GM23338 (cell line): ENCODE measurements around the gene CDAN1. TPM values are rescaled to one million over a fixed set of nuclear protein-coding genes. Genes with fewer than 3 reads are reported as not detected.

Source experiments
- ATAC-seq: fragments of 200-7000 bp; cut with Tn5 transposase; 3 replicates; pipeline ENCODE4 v1.9.1; 2020
- DNase-seq: peaks from one replicate; pipeline ENCODE4 v3.0.0-alpha.2; 2015; ENCODE audit warnings: low spot score
- H2AFZ ChIP-seq: fragments of 200-600 bp; sonication (generic); 2 replicates; pipeline ENCODE4 v1.8.0; 2016; ENCODE audit warnings: antibody characterized with exemption, mild to moderate bottlenecking, moderate library complexity
- H3F3A ChIP-seq: fragments of 200-600 bp; sonication (generic); replicated peaks from 2 replicates; pipeline ENCODE4 v1.8.0; 2017; ENCODE audit warnings: antibody characterized with exemption, mixed run types, low read depth
- H3K27ac ChIP-seq: fragments of 200-600 bp; sonication (generic); 2 replicates; pipeline ENCODE4 v1.6.1; 2016; ENCODE audit warnings: low read depth
- H3K27me3 ChIP-seq: fragments of 200-600 bp; sonication (generic); 2 replicates; pipeline ENCODE4 v1.8.0; 2016; ENCODE audit warnings: mild to moderate bottlenecking, mixed run types, moderate library complexity; ENCODE audit not compliant: insufficient read depth
- H3K36me3 ChIP-seq: fragments of 200-600 bp; sonication (generic); 2 replicates; pipeline ENCODE4 v1.8.0; 2016; ENCODE audit warnings: mild to moderate bottlenecking; ENCODE audit not compliant: insufficient read depth
- H3K4me1 ChIP-seq: fragments of 200-600 bp; sonication (generic); 2 replicates; pipeline ENCODE4 v1.8.0; 2016; ENCODE audit warnings: mild to moderate bottlenecking, moderate library complexity; ENCODE audit not compliant: insufficient read depth
- H3K4me2 ChIP-seq: fragments of 200-600 bp; sonication (generic); 2 replicates; pipeline ENCODE4 v1.7.1; 2017; ENCODE audit warnings: mixed run types
- H3K4me3 ChIP-seq: fragments of 200-600 bp; sonication (generic); 2 replicates; pipeline ENCODE4 v1.6.1; 2016; ENCODE audit warnings: mixed run types
- H3K79me2 ChIP-seq: fragments of 200-600 bp; sonication (generic); replicated peaks from 2 replicates; pipeline ENCODE4 v1.8.0; 2017; ENCODE audit warnings: mild to moderate bottlenecking; ENCODE audit not compliant: insufficient read depth
- H3K9me2 ChIP-seq: fragments of 200-600 bp; sonication (generic); 2 replicates; pipeline ENCODE4 v1.8.0; 2017; ENCODE audit not compliant: insufficient read depth
- H4K20me1 ChIP-seq: fragments of 200-600 bp; sonication (generic); replicated peaks from 2 replicates; pipeline ENCODE4 v1.8.0; 2017; ENCODE audit warnings: mild to moderate bottlenecking; ENCODE audit not compliant: insufficient read depth
- H3K27ac Mint-ChIP-seq: 2 replicates; pipeline ENCODE4 v1.8.0; 2020; ENCODE audit warnings: inconsistent platforms, mild to moderate bottlenecking, moderate library complexity, mixed read lengths
- H3K27me3 Mint-ChIP-seq: 3 replicates; pipeline ENCODE4 v1.8.0; 2022; ENCODE audit warnings: low read depth, mild to moderate bottlenecking, moderate library complexity, mixed read lengths, inconsistent platforms; ENCODE audit not compliant: insufficient read depth, poor library complexity
- H3K36me3 Mint-ChIP-seq: 3 replicates; pipeline ENCODE4 v1.8.0; 2021; ENCODE audit warnings: low read depth, mild to moderate bottlenecking, inconsistent platforms, moderate library complexity, mixed read lengths
- H3K4me1 Mint-ChIP-seq: 3 replicates; pipeline ENCODE4 v1.8.0; 2020; ENCODE audit warnings: mild to moderate bottlenecking, inconsistent platforms, mixed read lengths
- H3K4me3 Mint-ChIP-seq: 3 replicates; pipeline ENCODE4 v1.8.0; 2021; ENCODE audit warnings: moderate library complexity, mild to moderate bottlenecking, inconsistent platforms, mixed read lengths
- H3K9me3 Mint-ChIP-seq: 3 replicates; pipeline ENCODE4 v1.8.0; 2020; ENCODE audit warnings: moderate library complexity, mild to moderate bottlenecking, inconsistent platforms, mixed read lengths
- CREB1 ChIP-seq: fragments of 250-450 bp; sonication (Bioruptor Pico); IDR thresholded peaks from 2 replicates; pipeline ENCODE4 v1.5.0; 2020; ENCODE audit warnings: low read depth, mild to moderate bottlenecking, moderate library complexity
- CTCF ChIP-seq, 2 experiments: fragments of 200-600 bp in 1 of 2; sonication (generic) in 1 of 2; conservative IDR thresholded peaks; 2 replicates each; pipeline versions ENCODE4 v1.5.1 to v1.6.1; 2016 to 2017; ENCODE audit warnings: antibody characterized with exemption in 2 of 2, low read depth in 2 of 2, mild to moderate bottlenecking in 2 of 2, moderate library complexity in 1 of 2
- ETS1 ChIP-seq: IDR thresholded peaks from 2 replicates; pipeline ENCODE4 v1.6.1; 2016; ENCODE audit warnings: antibody characterized with exemption
- EZH2 ChIP-seq: fragments of 200-600 bp; sonication (generic); IDR thresholded peaks from one replicate; pipeline ENCODE4 v1.8.0; 2017; ENCODE audit warnings: antibody characterized with exemption, mild to moderate bottlenecking, low read depth; ENCODE audit not compliant: unreplicated experiment
- EZH2phosphoT487 ChIP-seq: fragments of 200-600 bp; sonication (generic); IDR thresholded peaks from one replicate; pipeline ENCODE4 v1.8.1; 2018; ENCODE audit warnings: antibody characterized with exemption; ENCODE audit not compliant: unreplicated experiment
- JUNB ChIP-seq: IDR thresholded peaks from one replicate; pipeline ENCODE4 v1.6.1; 2016; ENCODE audit warnings: antibody characterized with exemption; ENCODE audit not compliant: unreplicated experiment
- NANOG ChIP-seq: IDR thresholded peaks from 2 replicates; pipeline ENCODE4 v1.6.1; 2016; ENCODE audit warnings: antibody characterized with exemption, borderline replicate concordance
- POLR2AphosphoS5 ChIP-seq: IDR thresholded peaks from 2 replicates; pipeline ENCODE4 v1.6.1; 2016; ENCODE audit warnings: antibody characterized with exemption, low read depth
- STAT1 ChIP-seq: IDR thresholded peaks from one replicate; pipeline ENCODE4 v1.6.1; 2016; ENCODE audit warnings: antibody characterized with exemption; ENCODE audit not compliant: unreplicated experiment
- ZNF114 ChIP-seq: fragments of 250-450 bp; sonication (Bioruptor Pico); IDR thresholded peaks from 2 replicates; pipeline ENCODE4 v1.5.0; 2020; ENCODE audit warnings: mild to moderate bottlenecking, moderate library complexity
- ZNF331 ChIP-seq: fragments of 250-450 bp; sonication (Bioruptor Pico); IDR thresholded peaks from 2 replicates; pipeline ENCODE4 v1.5.0; 2020; ENCODE audit warnings: low read depth, mild to moderate bottlenecking, moderate library complexity
- ZNF462 ChIP-seq: fragments of 250-450 bp; sonication (Bioruptor Pico); IDR thresholded peaks from 2 replicates; pipeline ENCODE4 v1.5.0; 2020; ENCODE audit warnings: mild to moderate bottlenecking, moderate library complexity
- polyA plus RNA-seq: library from polyadenylated mRNA; unstranded; fragments of >200 nt; fragmentation: Nextera tagmentation; extraction: Ambion mirVana; gene quantifications from 2 replicates; pipeline ENCODE4 v1.2.1, GENCODE V29; 2016
- total RNA-seq: library from RNA; depleted of rRNA; stranded (reverse); fragments of >200 nt; shearing (Covaris generic); gene quantifications from 2 replicates; pipeline ENCODE4 v1.2.3, GENCODE V29; 2014

CDAN1 gene
- total and polyA plus RNA-seq, 2 experiments from 2014 or later: 6.0 to 14.7 TPM

- TF ChIP-seq ZNF462 (CRISPR knock-in tag): no peak
- no peak for TF ChIP-seq ZNF114 (CRISPR knock-in tag)
- TF ChIP-seq NANOG: no peak
- no peak for TF ChIP-seq EZH2
- no peak for TF ChIP-seq ETS1
Measured at GRCh38 chr15:42707873-42708544, 28.9 kb downstream of the CDAN1 start (continued).

- Histone ChIP-seq H4K20me1 (no peaks in the 10 kb centered on the region; the same call in 1 of the 2 replicates), H3K27me3 (no peaks in the 10 kb centered on the region), H3K27ac (no peak overlapping the region), H3K4me3 (no peak overlapping the region), H3K4me2 (no peak overlapping the region), H3K4me1 (no peaks in the 10 kb centered on the region), H2AFZ (no peak overlapping the region), H3F3A (no peaks in the 10 kb centered on the region), H3K9me2 (no peaks in the 10 kb centered on the region), H3K79me2 (no peaks in the 10 kb centered on the region), H3K36me3 (no peaks in the 10 kb centered on the region)
- DNase-seq: no peak
- Mint-ChIP-seq H3K27me3 (no peaks in the 10 kb centered on the region), H3K36me3 (no peaks in the 10 kb centered on the region), H3K4me3 (no peak overlapping the region), H3K9me3 (no peaks in the 10 kb centered on the region), H3K4me1 (no peaks in the 10 kb centered on the region), H3K27ac (0 out of 2 replicates have a peak overlapping the region, but pooled peaks have one; percentile 27)
- ATAC-seq: no peak
- TF ChIP-seq ZNF114 (CRISPR knock-in tag) (no peak), ZNF331 (CRISPR knock-in tag) (no peak), NANOG (no peak), POLR2AphosphoS5 (no peak), CTCF (conservative IDR thresholded peaks at IDR 0.05; ENCODE audit: low read depth in 2 of 2) (no peak), JUNB (no peak), EZH2phosphoT487 (no peak), CREB1 (no peak), ETS1 (no peak), STAT1 (no peak), EZH2 (no peak)
Measured at GRCh38 chr15:42707068-42707467, 29.9 kb downstream of the CDAN1 start.
